Measurements from ENCODE around the gene C1orf159.

- TF ChIP-seq CTCF (optimal IDR thresholded peaks at IDR 0.05 in 1 of 3, IDR thresholded peaks at IDR 0.05 in 1 of 3, conservative IDR thresholded peaks at IDR 0.05 in 1 of 3; ENCODE audit: extremely low read depth in 1 of 3, insufficient read depth in 2 of 3, low read length in 3 of 3): no peak
- no peak for TF ChIP-seq EZH2 (IDR thresholded peaks at IDR 0.05; ENCODE audit: low read length)
Measured at GRCh38 chr1:1134300-1134970, 18.5 kb upstream of the C1orf159 start.

Data from keratinocyte (primary cell).